GM19452 (cell line): ENCODE measurements around the gene GRAPL.
A peak's percentile ranks its signal among the peaks of the same experiment; 100 is the strongest.
"Not testable (repeated sequence)": the region's sequence is repeated elsewhere in the genome, so short reads cannot be mapped to it uniquely, and the experiment has no call there.

Experiments
- ATAC-seq: cut with Tn5 transposase; IDR thresholded peaks from one replicate; pipeline ENCODE4 v1.9.1; 2021; ENCODE audit not compliant: unreplicated experiment

GRAPL gene

DNA sequence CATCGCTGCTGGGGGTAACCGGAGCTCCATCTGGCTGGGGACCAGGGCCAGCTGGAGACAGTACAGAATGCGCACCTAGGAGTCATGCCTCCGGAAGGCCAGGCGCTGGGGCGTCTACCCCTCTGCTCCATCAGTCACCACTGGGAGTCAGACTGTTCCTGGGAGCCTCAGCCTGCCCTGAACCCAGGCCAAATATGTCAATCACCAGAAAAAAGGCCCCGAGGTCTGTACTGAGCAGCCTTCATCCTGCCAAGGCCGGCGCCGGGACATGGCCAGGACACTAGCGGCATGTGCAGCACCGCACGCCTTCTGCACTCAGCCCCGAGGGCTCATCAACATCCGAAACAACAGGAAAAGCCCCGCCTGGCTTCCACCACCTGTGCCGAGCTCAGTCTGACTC, 8.7 kb downstream of the GRAPL start:
- not testable (repeated sequence) for ATAC-seq

DNA sequence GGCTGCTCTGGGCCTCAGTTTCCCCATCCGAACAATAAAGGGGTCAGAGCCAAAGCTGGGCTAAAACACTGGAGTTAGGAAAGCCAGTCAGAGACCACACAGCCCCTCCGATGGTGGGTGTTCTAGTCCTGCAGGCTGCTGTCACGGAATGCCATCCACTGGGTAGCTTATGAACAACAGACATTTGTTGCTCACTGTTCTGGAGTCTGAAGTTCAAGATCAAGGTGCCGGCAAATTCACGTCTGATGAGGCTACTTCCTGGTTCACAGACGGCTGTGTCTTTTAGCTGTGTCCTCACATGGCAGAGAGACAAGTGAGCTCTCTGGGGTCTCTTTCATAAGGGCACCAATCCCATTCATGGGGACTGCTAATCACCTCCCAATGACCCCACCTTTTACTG, 9.2 kb downstream of the GRAPL start:
- not testable (repeated sequence) for ATAC-seq

DNA sequence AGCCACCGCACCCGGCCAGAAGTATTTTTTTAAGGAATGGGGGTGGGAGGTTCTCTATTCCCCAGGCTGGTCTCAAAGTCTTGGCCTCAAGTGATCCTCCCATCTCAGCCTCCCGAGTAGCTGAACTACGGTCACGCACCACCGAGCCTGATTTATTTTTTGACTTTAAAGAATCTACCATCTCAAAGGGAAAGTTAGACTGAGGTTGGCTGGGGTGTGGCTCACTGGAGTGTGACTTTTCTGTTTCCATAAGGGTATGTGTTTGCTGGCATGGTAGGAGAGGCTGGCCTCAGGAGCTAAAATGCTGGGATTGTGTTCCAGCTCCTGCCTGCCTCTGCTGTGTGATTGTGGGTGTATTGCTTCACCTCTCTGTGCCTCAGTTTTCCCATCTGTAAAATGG, 10.6 kb downstream of the GRAPL start:
- ATAC-seq: not testable (repeated sequence)

DNA sequence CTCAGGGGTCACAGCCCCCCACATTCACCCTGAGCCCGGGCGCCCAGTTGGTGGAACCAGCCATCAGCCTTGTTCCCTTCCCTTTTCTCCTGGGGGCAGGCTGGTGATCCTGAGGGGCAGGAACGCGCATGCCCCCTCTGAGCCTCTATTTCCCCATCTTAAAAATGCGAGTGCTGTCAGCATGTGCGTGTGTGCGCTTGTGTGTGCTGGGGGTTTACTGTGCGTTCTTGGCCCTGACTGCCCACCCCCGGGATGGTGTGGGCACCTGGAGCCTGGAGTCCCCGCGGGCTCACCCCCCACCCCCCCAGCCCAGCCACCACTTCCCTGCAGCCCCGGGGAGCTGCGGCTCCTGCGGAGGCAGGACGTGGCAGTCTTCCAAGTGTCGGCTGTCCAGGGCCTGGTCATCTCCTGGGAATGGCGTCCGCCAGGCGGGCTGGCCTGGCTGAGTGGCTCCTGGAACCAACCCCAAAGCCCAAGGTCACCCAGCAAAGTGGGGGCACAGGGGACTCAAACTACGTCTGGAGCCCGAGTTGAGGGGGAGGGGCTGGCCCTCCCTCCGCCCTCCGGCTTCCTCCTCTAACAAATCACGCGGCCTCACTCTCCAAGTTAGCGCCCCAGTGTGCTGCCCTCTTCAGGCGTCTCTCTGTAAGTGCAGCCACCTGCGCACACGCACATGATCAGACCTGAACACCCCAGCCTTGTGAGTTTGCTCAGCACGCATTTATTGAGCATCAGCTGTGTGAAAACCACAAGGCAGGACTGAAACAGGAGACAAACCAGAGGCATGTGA, 14.2 kb downstream of the GRAPL start:
- ATAC-seq: peak; percentile 53

DNA sequence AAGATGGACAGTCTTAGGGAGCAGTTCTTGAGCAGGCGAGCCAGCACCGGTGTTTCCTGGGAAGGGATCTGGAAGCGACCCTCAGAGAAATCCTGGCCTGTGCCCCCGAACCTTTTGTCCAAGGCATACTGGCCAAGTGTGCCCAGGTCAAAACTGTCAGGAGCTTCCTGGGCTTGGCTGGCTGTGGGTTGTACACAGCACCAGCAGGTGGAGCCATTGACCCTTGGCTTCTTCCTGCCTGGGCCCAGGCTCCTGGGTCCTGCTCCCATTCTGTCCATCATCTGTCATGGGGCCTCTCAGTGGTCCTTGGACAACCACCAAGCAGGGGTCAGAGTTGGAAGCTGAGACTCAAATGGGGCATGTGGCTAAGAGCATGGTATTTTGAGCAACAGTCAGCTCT, 15.0 kb downstream of the GRAPL start:
- ATAC-seq: not testable (repeated sequence)

DNA sequence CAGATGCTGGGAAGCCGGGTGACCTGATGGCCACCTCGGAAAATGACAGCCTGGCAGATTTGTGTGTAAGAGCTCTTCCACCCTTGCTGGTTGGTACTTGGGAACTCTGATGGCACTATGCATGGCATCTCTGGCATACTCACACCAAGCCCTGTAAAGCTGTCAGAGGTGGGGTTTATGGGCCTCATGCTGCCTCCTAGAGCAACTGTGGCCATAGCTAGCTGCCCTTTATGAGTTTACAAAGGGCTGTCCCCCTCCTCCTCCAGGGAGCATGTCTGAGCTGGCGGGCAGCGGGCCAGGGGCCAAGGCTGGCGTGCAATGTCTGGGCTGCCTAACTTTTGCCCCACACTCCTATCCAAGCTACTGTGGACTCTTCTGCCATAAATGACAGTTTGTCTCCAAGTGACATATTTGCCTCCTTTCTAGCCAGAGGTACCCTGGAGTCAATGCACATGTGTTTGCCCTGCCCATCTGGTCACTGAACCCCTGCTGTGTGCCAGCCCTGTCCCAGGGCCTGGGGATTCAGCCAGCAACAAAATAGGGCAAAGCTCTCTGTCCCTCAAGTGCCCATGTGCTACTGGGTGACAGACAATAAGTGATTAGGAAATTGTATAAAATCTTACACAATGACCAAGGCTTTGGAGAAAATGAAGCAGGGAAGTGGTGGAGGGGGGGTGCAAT, 15.8 kb downstream of the GRAPL start:
- ATAC-seq: not testable (repeated sequence)

DNA sequence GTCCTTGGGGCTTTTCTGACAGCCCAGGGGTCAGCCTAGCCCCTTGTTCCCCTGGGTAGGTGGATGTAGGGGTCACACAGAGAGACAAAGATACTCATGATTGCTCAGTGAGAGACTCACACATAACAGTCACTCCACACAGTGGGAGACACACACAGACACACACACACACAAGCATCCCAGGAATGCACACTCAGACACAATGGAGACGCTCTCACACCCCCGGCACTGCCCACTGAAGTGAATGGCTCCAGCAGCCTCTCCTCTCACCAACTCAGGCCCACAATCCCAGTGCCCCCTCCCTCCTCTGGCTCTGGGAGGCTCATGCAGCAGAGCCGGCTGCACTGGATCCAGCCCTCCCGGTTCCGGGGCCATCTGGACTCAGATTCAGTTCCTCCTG, 17.0 kb downstream of the GRAPL start:
- ATAC-seq: not testable (repeated sequence)

DNA sequence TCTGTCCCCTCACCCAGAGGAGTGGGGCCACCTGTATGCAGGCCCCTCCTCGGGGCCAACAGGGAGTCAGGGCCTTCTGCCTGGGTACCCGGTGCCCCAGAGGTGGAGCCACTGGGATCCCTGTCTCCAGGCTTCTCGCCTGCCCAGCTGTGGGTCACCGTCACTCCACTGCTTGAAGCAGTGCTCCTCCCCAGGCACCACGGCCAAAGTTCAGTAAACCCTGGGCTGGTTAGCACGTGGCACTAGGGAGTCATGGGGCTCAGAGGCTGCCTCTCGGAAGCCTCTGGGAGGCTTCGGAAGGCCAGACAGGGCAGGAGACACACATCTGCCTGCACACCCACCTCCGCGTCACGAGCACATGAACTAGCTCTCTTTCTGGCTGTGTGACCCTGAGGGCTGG, 18.1 kb downstream of the GRAPL start:
- not testable (repeated sequence) for ATAC-seq

DNA sequence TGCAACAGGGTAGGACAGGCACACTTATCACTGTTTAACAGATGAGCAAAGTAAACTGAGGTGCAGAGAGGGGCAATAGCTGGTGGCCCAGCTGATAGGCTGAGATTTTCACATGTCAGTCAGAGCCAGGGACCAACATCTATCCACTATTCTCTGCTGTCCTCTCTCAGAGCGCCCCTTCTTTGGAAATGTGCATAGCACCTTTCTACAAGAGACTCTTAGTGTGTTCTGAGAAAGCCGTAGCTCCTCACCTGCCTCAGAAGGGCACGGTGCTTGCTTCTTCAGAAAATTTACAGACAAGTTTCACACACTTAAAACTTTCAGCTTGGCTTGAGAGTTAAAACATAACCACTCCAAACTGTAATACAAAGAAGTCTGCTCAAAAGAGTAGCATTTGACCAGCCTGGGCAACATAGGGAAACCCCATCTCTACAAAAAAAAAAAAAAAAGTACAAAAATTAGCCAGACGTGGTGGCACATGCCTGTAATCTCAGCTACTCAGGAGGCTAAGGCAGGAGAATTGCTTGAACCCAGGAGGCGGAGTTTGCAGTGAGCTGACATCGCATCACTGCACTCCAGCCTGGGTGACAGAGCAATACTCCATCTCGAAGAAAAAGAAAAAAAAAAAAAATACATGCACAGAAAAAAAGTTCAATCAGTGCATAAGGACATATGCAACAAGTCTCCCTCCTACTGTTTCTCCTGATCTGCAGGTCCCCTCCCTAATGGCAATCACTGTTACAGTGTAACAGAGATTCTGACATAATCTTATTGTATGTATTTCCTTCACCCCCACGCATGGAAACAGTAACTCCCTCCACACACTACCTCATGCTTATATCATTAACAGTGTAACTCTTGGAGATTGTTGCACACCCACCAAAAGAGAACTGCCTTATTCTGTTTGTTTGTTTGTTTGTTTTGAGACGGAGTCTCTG, 23.6 kb downstream of the GRAPL start:
- not testable (repeated sequence) for ATAC-seq

DNA sequence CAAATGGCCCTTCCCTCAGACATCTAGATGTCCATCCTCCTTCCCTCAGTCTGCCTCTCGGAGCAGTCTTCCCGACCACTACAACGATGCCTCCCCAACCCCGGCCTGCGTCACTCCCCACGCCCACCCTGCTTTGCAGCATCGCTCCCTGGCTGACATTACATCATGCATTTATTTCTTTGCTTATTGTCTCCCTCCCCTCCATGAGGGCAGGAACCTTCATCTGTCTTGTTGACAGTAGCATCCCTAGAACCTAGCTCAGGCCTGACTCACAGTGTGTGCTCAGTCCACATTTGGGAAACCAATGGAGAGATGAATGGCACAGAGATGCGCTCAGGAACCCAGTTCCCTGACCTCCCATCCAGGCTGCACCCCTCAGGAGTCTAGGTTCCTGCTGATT, 30.2 kb downstream of the GRAPL start:
- not testable (repeated sequence) for ATAC-seq

DNA sequence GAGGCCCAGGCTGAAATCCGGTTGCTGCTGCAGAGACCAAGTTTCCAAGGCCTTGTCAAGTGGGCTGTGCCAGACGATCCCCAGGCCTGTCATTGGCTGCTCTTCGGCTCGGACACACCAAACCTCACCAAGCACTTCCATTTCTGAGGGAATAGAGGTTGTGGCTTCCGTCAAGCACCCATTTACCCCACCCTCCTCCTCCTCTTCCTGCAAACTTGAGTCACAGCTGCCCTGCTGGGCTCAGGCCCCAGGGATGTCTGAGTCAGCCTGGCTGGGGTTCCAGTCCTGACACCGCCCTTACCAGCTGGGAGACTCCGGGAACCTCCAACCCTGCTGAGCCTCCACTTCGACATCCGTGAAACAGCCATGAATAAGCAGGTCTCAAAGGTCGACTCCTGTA, 31.1 kb downstream of the GRAPL start:
- not testable (repeated sequence) for ATAC-seq

DNA sequence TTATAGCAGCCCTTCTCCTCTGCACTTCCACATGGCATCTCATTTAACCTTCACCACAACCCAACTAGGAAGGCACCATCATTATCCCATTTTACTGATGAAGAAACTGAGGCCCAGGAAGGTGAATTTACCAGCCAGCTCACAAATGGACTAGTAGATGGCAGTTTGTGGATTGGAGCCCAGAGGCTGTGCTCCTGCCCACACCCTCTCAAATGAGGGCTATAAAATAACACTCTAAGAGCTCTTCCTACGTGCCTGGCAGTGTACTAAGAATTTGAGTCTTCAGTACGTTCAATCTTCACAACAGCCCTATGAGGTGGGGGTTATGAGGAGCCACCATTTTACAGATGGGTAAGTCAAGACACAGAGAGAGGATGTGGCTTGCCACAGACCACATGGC, 31.5 kb downstream of the GRAPL start:
- not testable (repeated sequence) for ATAC-seq

DNA sequence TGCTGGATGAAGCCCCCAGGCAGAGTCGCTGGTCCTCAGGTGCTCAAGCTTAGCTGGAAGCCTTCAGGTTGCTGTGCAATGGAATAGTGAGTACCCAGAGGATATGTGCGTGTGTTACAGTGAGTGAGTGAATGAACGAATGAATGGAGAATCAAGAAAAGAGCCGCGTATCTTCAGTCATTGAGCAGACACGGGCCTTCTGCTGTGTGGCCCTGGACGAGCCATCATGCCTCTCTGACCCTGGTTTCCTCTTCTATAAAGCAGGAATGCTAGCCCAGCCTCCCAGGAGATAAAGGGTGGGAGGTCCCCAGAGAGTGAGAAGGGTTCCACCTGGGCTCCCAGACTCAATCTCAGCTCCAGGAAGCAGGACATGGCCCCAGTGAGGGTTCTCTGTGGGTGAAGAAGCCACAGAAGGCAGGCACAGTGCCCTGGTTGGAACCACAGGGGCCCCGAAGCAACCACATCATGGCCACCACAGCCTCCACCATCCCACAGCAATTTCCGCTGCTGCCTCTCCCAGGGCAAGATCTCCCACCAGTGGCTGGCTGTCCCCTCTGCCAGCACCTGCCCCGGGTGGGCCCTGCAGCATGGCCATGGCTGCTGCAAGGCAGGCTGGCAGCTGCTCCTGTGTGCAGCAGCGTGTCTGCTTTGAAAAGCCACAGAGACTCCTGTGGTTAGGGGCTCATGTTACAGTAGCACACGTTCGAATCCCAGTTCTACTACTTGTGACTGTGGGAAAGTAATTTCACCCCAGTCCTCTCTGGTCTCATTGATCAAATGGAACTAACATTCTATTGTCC, 34.1 kb downstream of the GRAPL start:
- ATAC-seq: not testable (repeated sequence)

DNA sequence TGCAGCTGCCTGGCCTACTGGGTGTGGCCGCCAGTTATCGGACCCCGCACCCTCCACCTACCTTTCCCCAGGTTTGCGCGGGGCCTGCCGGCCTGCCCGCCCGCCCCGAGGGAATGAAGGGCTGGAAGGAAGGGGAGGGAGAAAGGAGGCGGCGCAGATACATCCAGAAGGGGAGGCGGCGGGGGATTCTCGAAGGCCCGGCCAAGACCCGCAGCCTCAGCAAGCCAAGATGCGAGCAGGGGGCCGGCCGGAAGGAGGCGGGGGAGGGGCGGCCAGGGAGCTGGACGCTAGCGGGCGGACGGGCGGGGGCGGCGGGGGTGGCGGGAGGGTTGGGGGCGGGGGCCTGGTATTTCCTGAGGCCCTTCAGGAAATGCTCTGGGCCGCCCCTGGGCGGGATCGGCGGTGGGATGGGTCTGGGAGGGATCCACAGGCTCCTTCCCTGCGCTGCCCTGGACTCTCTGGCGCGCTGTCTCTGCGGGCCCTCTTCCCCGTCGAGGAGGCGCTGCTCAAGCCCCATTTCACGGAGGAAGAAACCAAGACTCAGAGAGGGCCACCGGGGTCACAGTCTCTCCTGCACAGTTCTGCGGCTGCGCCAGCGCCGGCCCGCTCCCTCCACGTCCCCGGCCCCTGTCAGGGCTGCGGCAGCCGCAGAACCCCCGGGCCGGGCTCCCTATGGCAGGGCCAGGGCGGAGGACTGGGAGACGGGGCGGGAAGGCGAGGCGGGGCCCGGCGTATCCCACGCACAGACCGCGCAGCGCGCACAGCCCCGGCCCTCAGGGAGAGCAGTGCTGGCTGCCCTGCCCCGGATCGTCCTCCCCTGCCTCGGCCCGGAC, 35.2 kb downstream of the GRAPL start:
- not testable (repeated sequence) for ATAC-seq

DNA sequence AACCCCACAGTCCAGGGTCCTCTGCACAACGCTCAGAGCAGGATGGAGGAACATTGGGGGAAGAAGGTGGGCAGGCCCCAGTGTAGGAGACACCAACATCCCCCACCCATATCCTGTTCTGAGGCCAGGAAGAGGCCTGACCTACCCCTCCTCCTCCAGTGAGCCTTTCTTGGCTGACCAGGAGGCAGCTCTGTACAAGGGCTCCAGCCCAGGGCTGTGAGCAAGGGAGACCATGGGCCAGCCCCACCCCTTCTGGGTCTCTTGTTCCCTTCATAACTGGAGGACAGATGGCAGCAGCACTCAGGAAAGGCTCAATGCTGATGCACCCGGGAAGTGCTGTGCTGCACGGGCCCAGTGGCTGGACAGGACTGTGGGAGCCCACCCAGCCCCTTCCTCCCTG, 47.0 kb downstream of the GRAPL start:
- not testable (repeated sequence) for ATAC-seq

DNA sequence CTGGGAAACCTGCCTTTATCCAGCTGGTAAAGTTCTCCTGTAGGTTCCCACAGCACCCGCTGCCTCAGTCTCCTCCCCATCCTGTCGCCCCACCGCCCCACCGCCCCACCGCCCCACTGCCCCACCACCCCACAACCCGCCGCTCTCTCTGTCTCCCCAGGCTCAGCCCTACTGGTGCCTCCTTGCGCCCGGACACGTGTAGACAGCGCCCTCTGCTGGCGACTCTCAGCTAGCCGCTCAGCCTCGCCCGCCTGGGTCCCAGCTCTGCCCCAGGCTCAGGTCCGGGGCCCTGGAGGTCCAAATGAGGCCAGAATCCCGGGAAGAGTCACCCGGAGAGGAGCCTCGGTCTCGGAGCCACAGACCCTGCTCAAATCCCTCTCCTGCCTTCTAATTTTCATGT, 48.0 kb downstream of the GRAPL start:
- peak; percentile 78 for ATAC-seq

DNA sequence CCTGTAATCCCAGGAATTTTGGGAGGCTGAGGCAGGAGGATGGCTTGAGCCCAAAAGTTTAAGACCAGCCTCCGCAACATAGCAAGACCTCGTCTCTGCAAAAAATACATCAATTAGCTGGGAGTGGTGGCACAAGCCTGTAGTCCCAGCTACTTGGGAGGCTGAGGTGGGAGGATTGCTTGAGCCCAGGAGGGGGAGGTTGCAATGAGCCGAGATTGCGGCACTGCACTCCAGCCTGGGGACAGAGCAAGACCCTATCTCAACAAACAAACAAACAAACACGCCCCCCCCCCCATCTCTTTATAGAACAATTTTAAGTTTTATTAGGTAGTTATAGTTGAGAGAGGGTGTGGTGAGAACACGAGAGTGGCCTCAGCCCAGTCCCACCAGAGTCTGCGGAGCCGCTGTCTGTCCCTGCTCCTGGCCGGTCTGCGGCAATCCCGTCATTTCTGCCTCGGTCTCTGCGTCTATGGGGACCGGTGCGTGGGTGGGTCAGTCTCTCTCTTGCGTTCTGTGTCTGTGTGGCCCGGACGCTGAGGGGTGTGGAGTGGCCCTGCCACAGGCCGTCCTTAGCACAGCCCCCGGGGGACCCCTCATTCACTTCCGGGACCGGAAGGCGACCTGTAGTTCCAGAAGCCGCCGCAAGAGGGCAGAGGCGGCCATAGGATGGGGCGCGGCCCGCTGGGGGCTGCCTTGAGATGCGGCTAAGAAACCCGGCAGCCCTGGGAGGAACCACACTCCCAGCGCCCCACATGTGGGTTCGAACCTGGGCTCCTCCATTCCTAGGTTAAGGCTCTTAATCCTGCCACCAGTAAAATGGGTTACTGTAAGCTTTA, 53.9 kb downstream of the GRAPL start:
- peak; percentile 92 for ATAC-seq
